Psoas muscle (tissue), 8 donors: ENCODE measurements around the gene WDFY1. TPM values are rescaled to one million over a fixed set of nuclear protein-coding genes. Genes with fewer than 3 reads are reported as not detected.

Experiments used
- ATAC-seq, 4 donors: fragments of 200-7000 bp; cut with Tn5 transposase; one replicate each; pipeline ENCODE4 v1.9.1; 2020; ENCODE audit warnings: moderate library complexity in 3 of 4, mild to moderate bottlenecking in 2 of 4
- DNase-seq, 2 donors: peaks; one replicate each; pipeline ENCODE4 v3.0.0-alpha.2; 2020
- H3K27ac ChIP-seq: fragments of 200-600 bp; one replicate; pipeline ENCODE4 v1.8.0; 2022
- H3K27me3 ChIP-seq, 3 donors: fragments of 200-600 bp in 1 of 3; one replicate each; pipeline versions ENCODE4 v1.6.1 to v1.8.0; 2013 to 2022; ENCODE audit warnings: low read length in 2 of 3, mild to moderate bottlenecking in 2 of 3, moderate library complexity in 1 of 3; ENCODE audit not compliant: insufficient read depth in 3 of 3
- H3K36me3 ChIP-seq, 2 donors: fragments of 200-600 bp in 1 of 2; one replicate each; pipeline versions ENCODE4 v1.6.1 to v1.8.0; 2013 to 2022; ENCODE audit warnings: low read depth in 1 of 2, mild to moderate bottlenecking in 1 of 2, moderate library complexity in 1 of 2; ENCODE audit not compliant: insufficient read depth in 1 of 2
- H3K4me1 ChIP-seq: fragments of 200-600 bp; one replicate; pipeline ENCODE4 v1.8.0; 2022
- H3K4me3 ChIP-seq: fragments of 200-600 bp; one replicate; pipeline ENCODE4 v1.8.0; 2022; ENCODE audit warnings: mild to moderate bottlenecking
- H3K9me3 ChIP-seq: fragments of 200-600 bp; one replicate; pipeline ENCODE4 v1.8.0; 2022
- CTCF ChIP-seq: fragments of 200-600 bp; IDR thresholded peaks from one replicate; pipeline ENCODE4 v1.8.0; 2022; ENCODE audit warnings: antibody characterized with exemption
- WGBS, 3 donors: extraction: QIAGEN DNeasy Blood & Tissue Kit; methylation state at CpG; one replicate each; pipeline versions ENCODE4 v1.1.6 to v1.1.7; 2013; 5-methylcytosine and 5-hydroxymethylcytosine counted together
- intact Hi-C, 2 donors: fragments of 100-400 bp; cut with DNase I; formaldehyde crosslinking; loops; one replicate each; pipeline versions ENCODE4 v1.11.0 to v1.14.2; 2022
- polyA plus RNA-seq, 3 donors: library from polyadenylated mRNA; stranded (reverse); fragments of 200-250 nt; gene quantifications; one replicate each; pipeline ENCODE4 v1.2.3, GENCODE V29; 2013
- total RNA-seq, 4 donors: library from RNA; stranded (reverse); fragmentation: NEBNext Ultra II Directional in 2 of 4; extraction: Animal tissue kit (Norgen Biotek cat#: 25700) in 2 of 4; gene quantifications; one replicate each; pipeline versions ENCODE4 v1.2.1 to v1.2.4, GENCODE V29; 2021 to 2023
- donor health status: healthy with polysubstance abuse.
- donor health status: DM: no; HTN: no; CAD: no; lungs with moderate emphysema.
- donor health status: Bipolar disorder and iron deficiency.
- donor health status: healthy.
- donor health status: DM: yes; HTN: yes; CAD: no.
- donor health status: DM: no; HTN: no; CAD: no.
- donor health status: DM: no; HTN: no; CAD: no.
- donor health status: DM: yes; HTN: yes; CAD: no.

The WDFY1 gene
- total and polyA plus RNA-seq, 7 donors: 9.7 to 21.8 (median 14.2) TPM

GRCh38 chr2:223847410-223847809, 97.7 kb downstream of the WDFY1 start:
- Histone ChIP-seq H3K9me3 (no peaks in the 10 kb centered on the region), H3K4me1 (no peaks in the 10 kb centered on the region), H3K4me3 (no peak overlapping the region), H3K27ac (no peak overlapping the region), H3K36me3 (no peaks in the 10 kb centered on the region), H3K27me3 (no peaks in the 10 kb centered on the region)
- ATAC-seq: no peak
- no peak for DNase-seq
- intact Hi-C loops: no loop called here
- WGBS, 3 donors: 95% methylated on average over 7 of the region's 7 CpGs
- no peak for TF ChIP-seq CTCF

DNA sequence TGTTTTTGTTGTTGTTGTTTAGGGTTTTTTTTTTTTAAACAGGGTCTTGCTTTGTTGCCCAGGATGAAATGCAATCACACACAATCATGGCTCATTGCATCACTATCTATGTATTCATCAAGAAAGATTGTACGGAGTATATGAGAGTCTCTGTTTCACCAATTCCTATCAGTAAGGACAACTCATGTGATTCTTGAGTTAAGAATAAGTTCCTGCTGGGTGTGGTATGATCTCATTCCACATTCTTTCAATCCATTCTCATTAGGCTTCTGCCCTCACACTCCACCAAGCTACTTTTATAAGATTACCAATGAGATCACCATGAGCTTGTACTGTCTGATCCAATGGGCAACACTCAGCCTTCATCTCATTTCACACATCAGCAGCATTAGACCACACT, 98.6 kb downstream of the WDFY1 start:
- ATAC-seq: no peak
- no peak for DNase-seq
- no peak for TF ChIP-seq CTCF
- intact Hi-C loops: no loop called here
- Histone ChIP-seq H3K9me3 (no peaks in the 10 kb centered on the region), H3K4me3 (no peak overlapping the region), H3K27ac (no peak overlapping the region), H3K27me3 (no peaks in the 10 kb centered on the region), H3K4me1 (no peaks in the 10 kb centered on the region), H3K36me3 (no peaks in the 10 kb centered on the region)
- WGBS, 3 donors: 66 to 83% (median 77%) methylated on average over 1 of the region's 1 CpG

DNA sequence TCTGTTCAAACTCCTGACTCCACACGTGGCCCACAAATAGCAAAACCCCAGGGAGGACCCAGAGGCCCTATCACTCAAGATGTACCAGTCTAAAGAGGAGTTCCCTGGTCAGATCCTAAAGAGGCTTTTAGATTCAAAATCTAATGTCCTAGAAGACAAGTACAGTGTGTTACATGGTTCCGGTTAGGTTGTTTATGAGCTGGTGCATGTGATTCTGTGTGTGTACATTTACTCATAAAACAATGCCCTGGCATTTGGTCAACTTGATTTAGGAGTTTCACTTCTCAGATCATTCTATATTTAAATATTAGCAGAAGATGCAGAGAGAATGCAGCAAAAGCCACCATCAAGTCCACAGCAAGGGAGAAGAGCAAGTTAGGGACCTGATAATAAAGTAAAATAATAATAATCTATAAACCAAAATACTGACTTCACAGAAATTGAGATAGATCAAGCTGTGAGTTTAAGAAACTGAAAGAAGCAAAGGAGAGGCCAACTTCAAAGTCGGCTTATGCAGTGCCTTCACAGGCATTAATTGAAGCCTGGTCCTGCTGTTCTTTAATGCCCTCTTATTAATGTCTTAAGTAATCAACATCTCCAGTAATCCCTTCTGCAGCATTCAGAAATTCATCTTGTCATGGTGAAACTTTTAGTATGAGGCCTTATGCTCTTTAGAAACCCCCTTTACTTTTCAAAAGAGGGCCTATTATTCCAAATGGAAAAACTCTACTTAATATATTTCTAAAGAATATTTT, 103.5 kb downstream of the WDFY1 start:
- ATAC-seq (no peak), DNase-seq (no peak)
- Histone ChIP-seq H3K9me3 (no peaks in the 10 kb centered on the region), H3K27me3 (no peaks in the 10 kb centered on the region), H3K4me3 (no peak overlapping the region), H3K36me3 (no peaks in the 10 kb centered on the region), H3K4me1 (peaks cover 2% of the 10 kb centered on the region), H3K27ac (no peak overlapping the region)
- TF ChIP-seq CTCF: no peak
- WGBS, 3 donors: 64 to 68% (median 66%) methylated on average over 3 of the region's 3 CpGs
- intact Hi-C loops: no loop called here

GRCh38 chr2:223837287-223838061, 107.7 kb downstream of the WDFY1 start, which contains the start of gene AP1S3:
Gene AP1S3, minus strand, starts transcription at chr2:223837582. Its CDS starts 132 bp downstream, at chr2:223837450.
- H3K27me3 ChIP-seq: peaks cover 0 to 3% (median 3%) of the 10 kb centered on the region in 3 donors
- H3K27ac ChIP-seq: no peak within 1 kb of the TSS
- peak; percentile 42 to 65 for DNase-seq
- 2 to 4% (median 3%) methylated on average over 48 to 82 of the region's 82 CpGs for WGBS, 3 donors
- ATAC-seq: peak; percentile 59 to 77 (median 68)
- TF ChIP-seq CTCF: no peak
- H3K4me3 ChIP-seq: peak within 1 kb of the TSS; percentile 67
- intact Hi-C loops: no loop called here
- no peaks in the 10 kb centered on the region for H3K36me3 ChIP-seq
- H3K9me3 ChIP-seq: no peaks in the 10 kb centered on the region
- peaks cover 4% of the 10 kb centered on the region for H3K4me1 ChIP-seq
